Neural cell (in vitro differentiated cells): ENCODE data around the gene FAM120C. TPM values are rescaled to one million over a fixed set of nuclear protein-coding genes. Genes with fewer than 3 reads are reported as not detected.

Experiments
- H2AFZ ChIP-seq: fragments of 200-600, 300-800 bp; sonication (generic), shearing (Covaris generic); 2 replicates; pipeline ENCODE4 v1.6.0; 2014; ENCODE audit warnings: low read depth, mild to moderate bottlenecking, antibody characterized with exemption, low read length, moderate library complexity
- H3F3A ChIP-seq: fragments of 200-600 bp; shearing (Covaris generic); 2 replicates; pipeline ENCODE4 v1.6.1; 2016; ENCODE audit warnings: mild to moderate bottlenecking, moderate library complexity, mixed read lengths, antibody characterized with exemption, low read length; ENCODE audit not compliant: insufficient read depth, poor library complexity, severe bottlenecking
- H3K27ac ChIP-seq: fragments of 200-600, 300-800 bp; sonication (generic), shearing (Covaris generic); 2 replicates; pipeline ENCODE4 v1.5.1; 2014; ENCODE audit warnings: mild to moderate bottlenecking, low read length, moderate library complexity
- H3K27me3 ChIP-seq: fragments of 300-800, 200-600 bp; sonication (generic), shearing (Covaris generic); 2 replicates; pipeline ENCODE4 v1.6.0; 2014; ENCODE audit warnings: mild to moderate bottlenecking, low read depth, low read length, moderate library complexity; ENCODE audit not compliant: insufficient read depth
- H3K36me3 ChIP-seq: fragments of 300-800, 200-600 bp; sonication (generic), shearing (Covaris generic); 2 replicates; pipeline ENCODE4 v1.5.1; 2014; ENCODE audit warnings: mild to moderate bottlenecking, antibody characterized with exemption, low read length, moderate library complexity; ENCODE audit not compliant: insufficient read depth
- H3K4me2 ChIP-seq: fragments of 300-800, 200-600 bp; sonication (generic), shearing (Covaris generic); 2 replicates; pipeline ENCODE4 v1.6.0; 2014; ENCODE audit warnings: mild to moderate bottlenecking, low read length
- H3K4me3 ChIP-seq: fragments of 300-800, 200-600 bp; sonication (generic), shearing (Covaris generic); 2 replicates; pipeline ENCODE4 v1.5.1; 2014; ENCODE audit warnings: mild to moderate bottlenecking, low read length, moderate library complexity
- H3K79me2 ChIP-seq: fragments of 200-600 bp; shearing (Covaris generic); replicated peaks from 2 replicates; pipeline ENCODE4 v1.6.0; 2014; ENCODE audit warnings: mild to moderate bottlenecking, low read length, moderate library complexity; ENCODE audit not compliant: insufficient read depth
- H3K9ac ChIP-seq: fragments of 300-800, 200-600 bp; sonication (generic), shearing (Covaris generic); 2 replicates; pipeline ENCODE4 v1.6.1; 2016; ENCODE audit warnings: mild to moderate bottlenecking, low read length, mixed read lengths
- H3K9me2 ChIP-seq: fragments of 200-600 bp; shearing (Covaris generic); 2 replicates; pipeline ENCODE4 v1.6.1; 2016; ENCODE audit warnings: mild to moderate bottlenecking, low read length, mixed read lengths; ENCODE audit not compliant: insufficient read depth
- H3K9me3 ChIP-seq: fragments of 200-600, 300-800 bp; sonication (generic), shearing (Covaris generic); 2 replicates; pipeline ENCODE4 v1.6.1; 2016; ENCODE audit warnings: mild to moderate bottlenecking, mixed run types, low read length, moderate library complexity, mixed read lengths
- H4K20me1 ChIP-seq: fragments of 200-600 bp; shearing (Covaris generic); 2 replicates; pipeline ENCODE4 v1.6.1; 2016; ENCODE audit warnings: mild to moderate bottlenecking, mixed run types; ENCODE audit not compliant: insufficient read depth
- CTCF ChIP-seq: fragments of 450-650 bp; IDR thresholded peaks from 2 replicates; pipeline ENCODE4 v1.5.1; 2014; ENCODE audit warnings: antibody characterized with exemption, mild to moderate bottlenecking, moderate library complexity; ENCODE audit not compliant: poor library complexity, severe bottlenecking
- EP300 ChIP-seq: fragments of 450-650 bp; conservative IDR thresholded peaks from 2 replicates; pipeline ENCODE4 v1.6.1; 2014; ENCODE audit warnings: antibody characterized with exemption, mild to moderate bottlenecking, moderate library complexity; ENCODE audit not compliant: poor library complexity, severe bottlenecking
- EZH2 ChIP-seq: fragments of 200-600, 300-800 bp; shearing (Covaris generic), sonication (generic); IDR thresholded peaks from 2 replicates; pipeline ENCODE4 v1.6.1; 2014; ENCODE audit warnings: antibody characterized with exemption, low read length, borderline replicate concordance, mild to moderate bottlenecking; ENCODE audit not compliant: insufficient read depth, poor library complexity, severe bottlenecking
- MXI1 ChIP-seq: fragments of 450-650 bp; conservative IDR thresholded peaks from 2 replicates; pipeline ENCODE4 v1.6.1; 2014; ENCODE audit warnings: antibody characterized with exemption, mild to moderate bottlenecking; ENCODE audit not compliant: poor library complexity, severe bottlenecking
- POLR2AphosphoS5 ChIP-seq: IDR thresholded peaks from 2 replicates; pipeline ENCODE4 v1.6.1; 2012
- RAD21 ChIP-seq: fragments of 450-650 bp; conservative IDR thresholded peaks from 2 replicates; pipeline ENCODE4 v1.6.1; 2014; ENCODE audit warnings: antibody characterized with exemption, mild to moderate bottlenecking, moderate library complexity
- REST ChIP-seq: IDR thresholded peaks from 2 replicates; pipeline ENCODE4 v1.6.1; 2012; ENCODE audit warnings: borderline replicate concordance
- polyA plus RNA-seq: library from polyadenylated mRNA; depleted of rRNA; stranded (reverse); fragments of >200 nt; gene quantifications from 2 replicates; pipeline ENCODE4 v1.2.3, GENCODE V29; 2014
- small RNA-seq, 3 experiments: library from RNA; depleted of rRNA; stranded (forward); fragments of <200 nt; gene quantifications; one replicate each; pipeline ENCODE3, GENCODE V24; 2012

Gene FAM120C
- polyA plus RNA-seq, 1 donor from 2014 or later: 2.5 TPM

GRCh38 chrX:54029529-54030143 is 153.4 kb downstream of the FAM120C start:
- no peaks in the 10 kb centered on the region for H3K9me3 ChIP-seq
- H3K27ac ChIP-seq: no peak overlapping the region
- TF ChIP-seq EP300 (no peak), RAD21 (no peak)

GRCh38 chrX:54024350-54024749 is 158.7 kb downstream of the FAM120C start:
- no peaks in the 10 kb centered on the region for H3K9me2 ChIP-seq
- no peaks in the 10 kb centered on the region for H3K9me3 ChIP-seq
- no peaks in the 10 kb centered on the region for H3K36me3 ChIP-seq
- H4K20me1 ChIP-seq: no peaks in the 10 kb centered on the region
- TF ChIP-seq EZH2 (no peak), POLR2AphosphoS5 (no peak), EP300 (no peak), MXI1 (no peak), REST (no peak), CTCF (no peak)
- H3K27me3 ChIP-seq: no peaks in the 10 kb centered on the region
- no peak overlapping the region for H3K4me3 ChIP-seq
- H3K9ac ChIP-seq: no peak overlapping the region
- no peaks in the 10 kb centered on the region for H3K79me2 ChIP-seq
- H3K27ac ChIP-seq: no peak overlapping the region
- H2AFZ ChIP-seq: no peak overlapping the region
- H3F3A ChIP-seq: no peaks in the 10 kb centered on the region
- no peak overlapping the region for H3K4me2 ChIP-seq

More at GRCh38 chrX:54029529-54030143, 153.4 kb downstream of the FAM120C start:
- Histone ChIP-seq H3K36me3 (no peaks in the 10 kb centered on the region), H3K9me2 (no peaks in the 10 kb centered on the region), H3K79me2 (no peaks in the 10 kb centered on the region), H3K4me3 (no peak overlapping the region), H2AFZ (no peak overlapping the region), H3K9ac (no peak overlapping the region), H4K20me1 (no peaks in the 10 kb centered on the region), H3K27me3 (no peaks in the 10 kb centered on the region), H3K4me2 (no peak overlapping the region), H3F3A (no peaks in the 10 kb centered on the region)

Small RNAs within 50 kb of the gene (small RNA-seq; reads per million reads assigned to genes)
- 0 reads per million in 3 experiments for gene AL589872.1

Other genes starting within 250 kb of the FAM120C start
- 9.8 and 10.2 TPM in 2 replicates for gene PHF8, start 138.8 kb downstream of the FAM120C start, polyA plus RNA-seq
- 32.8 and 35.0 TPM in 2 replicates for gene WNK3, start 174.8 kb upstream of the FAM120C start, polyA plus RNA-seq